PC-9 (cell line): Measurements from ENCODE around the gene SLC35E2B. TPM values are rescaled to one million over a fixed set of nuclear protein-coding genes. Genes with fewer than 3 reads are reported as not detected.

Source experiments
- BruUV-seq: library from RNA; stranded (reverse); fragments of 400-500 nt; replicated peaks from 2 replicates; lab custom pipeline; 2021; lab: Mats Ljungman, UMichigan
- CTCF ChIA-PET: fragments of 300-600 bp; sonication (Branson Sonifier 250); formaldehyde crosslinking; loops from one replicate; lab custom pipeline; 2022; ENCODE audit warnings: antibody characterized with exemption; lab: Charles Lee
- POLR2A ChIA-PET: fragments of 300-600 bp; sonication (Branson Sonifier 250); formaldehyde crosslinking; loops from one replicate; lab custom pipeline; 2022; ENCODE audit warnings: antibody characterized with exemption; ENCODE audit not compliant: unreplicated experiment; lab: Charles Lee
- DNase-seq, 2 experiments: peaks; one replicate each; pipeline versions ENCODE4 v3.0.0 to v3.0.0-alpha.2; 2015 to 2022; ENCODE audit warnings: mixed read lengths in 1 of 2
- H2AFZ ChIP-seq: fragments of 200-600 bp; sonication (generic); 2 replicates; pipeline ENCODE4 v1.8.1; 2017; ENCODE audit warnings: antibody characterized with exemption
- H3F3A ChIP-seq: fragments of 200-600 bp; sonication (generic); 2 replicates; pipeline ENCODE4 v1.8.1; 2017; ENCODE audit warnings: antibody characterized with exemption, mild to moderate bottlenecking, low read depth; ENCODE audit not compliant: insufficient read depth
- H3K27ac ChIP-seq: fragments of 200-600 bp; sonication (generic); 2 replicates; pipeline ENCODE4 v1.6.1; 2016; ENCODE audit warnings: mixed run types
- H3K27me3 ChIP-seq: fragments of 200-600 bp; sonication (generic); 2 replicates; pipeline ENCODE4 v1.6.1; 2016; ENCODE audit warnings: low read depth, mixed run types; ENCODE audit not compliant: insufficient read depth
- H3K36me3 ChIP-seq: fragments of 200-600 bp; sonication (generic); 2 replicates; pipeline ENCODE4 v1.6.1; 2016; ENCODE audit warnings: low read depth, mixed run types
- H3K4me1 ChIP-seq: fragments of 200-600 bp; sonication (generic); replicated peaks from 2 replicates; pipeline ENCODE4 v1.6.1; 2016; ENCODE audit warnings: mixed run types; ENCODE audit not compliant: insufficient read depth
- H3K4me2 ChIP-seq: fragments of 200-600 bp; sonication (generic); 2 replicates; pipeline ENCODE4 v1.6.1; 2017; ENCODE audit warnings: mixed run types
- H3K4me3 ChIP-seq: fragments of 200-600 bp; sonication (generic); 2 replicates; pipeline ENCODE4 v1.6.1; 2016; ENCODE audit warnings: mixed run types
- H3K79me2 ChIP-seq: fragments of 200-600 bp; sonication (generic); 2 replicates; pipeline ENCODE4 v1.6.1; 2017; ENCODE audit warnings: low read depth, mixed run types
- H3K9me2 ChIP-seq: fragments of 200-600 bp; sonication (generic); 2 replicates; pipeline ENCODE4 v1.8.1; 2017; ENCODE audit warnings: mild to moderate bottlenecking; ENCODE audit not compliant: insufficient read depth
- H3K9me3 ChIP-seq: fragments of 200-600 bp; sonication (generic); 2 replicates; pipeline ENCODE4 v1.8.1; 2016; ENCODE audit warnings: low read depth; ENCODE audit not compliant: insufficient read depth
- H4K20me1 ChIP-seq: fragments of 200-600 bp; sonication (generic); 2 replicates; pipeline ENCODE4 v1.8.1; 2017; ENCODE audit not compliant: insufficient read depth
- EZH2 ChIP-seq: fragments of 200-600 bp; sonication (generic); IDR thresholded peaks from 2 replicates; pipeline ENCODE4 v1.8.0; 2017; ENCODE audit warnings: antibody characterized with exemption, low read depth
- intact Hi-C: fragments of 100-400 bp; cut with micrococcal nuclease; formaldehyde crosslinking; loops from one replicate; pipeline ENCODE4 v1.10.0; 2022; ENCODE audit not compliant: unreplicated experiment
- total RNA-seq: library from RNA; stranded (reverse); gene quantifications from 2 replicates; pipeline ENCODE4 v1.2.3, GENCODE V29; 2021
- TF ChIP-seq, protein P1 (sequence below): fragments of 200-600 bp; sonication (generic); conservative IDR thresholded peaks from 2 replicates; pipeline ENCODE4 v1.6.1; 2017; ENCODE audit warnings: mixed run types, antibody characterized with exemption, mild to moderate bottlenecking, moderate library complexity

Gene SLC35E2B
- total RNA-seq, 1 experiment from 2014 or later = 55.4 TPM

DNA sequence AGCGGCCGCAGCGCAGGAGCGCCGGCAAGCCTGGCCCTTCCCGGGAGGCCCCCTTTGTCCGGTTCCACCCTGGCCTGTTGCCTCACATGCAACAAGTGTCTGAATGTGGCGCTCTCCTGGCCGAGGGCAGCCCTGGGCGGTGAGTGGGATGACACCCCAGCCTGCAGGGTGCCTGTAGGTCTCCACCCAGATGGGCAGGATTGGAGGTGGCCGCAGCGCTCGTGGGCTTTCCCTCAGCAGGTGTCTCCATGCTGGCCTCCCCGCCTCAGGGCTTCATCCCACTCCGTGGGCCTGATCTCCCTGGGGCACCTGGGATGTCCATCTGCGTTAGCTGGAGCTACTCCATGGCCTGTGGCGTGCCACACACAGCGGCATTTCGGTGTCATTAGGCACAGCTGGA, 75.8 kb downstream of the SLC35E2B start:
- Histone ChIP-seq H4K20me1 (peaks cover 8% of the 10 kb centered on the region), H3K36me3 (no peaks in the 10 kb centered on the region), H3F3A (peaks cover 16% of the 10 kb centered on the region; the same call in 1 of the 2 replicates), H3K4me3 (peak overlapping the region; percentile 79), H3K9me3 (no peaks in the 10 kb centered on the region), H3K4me2 (peak overlapping the region; percentile 96), H2AFZ (no peak overlapping the region), H3K27me3 (no peaks in the 10 kb centered on the region), H3K4me1 (peaks cover 21% of the 10 kb centered on the region), H3K79me2 (peaks cover 29% of the 10 kb centered on the region), H3K27ac (no peak overlapping the region), H3K9me2 (no peaks in the 10 kb centered on the region)
- CTCF ChIA-PET = no interaction called here
- BruUV-seq = no TSS peak
- intact Hi-C loops = no loop called here
- POLR2A ChIA-PET = no interaction called here
- DNase-seq = no peak
- TF ChIP-seq, protein P1, sequence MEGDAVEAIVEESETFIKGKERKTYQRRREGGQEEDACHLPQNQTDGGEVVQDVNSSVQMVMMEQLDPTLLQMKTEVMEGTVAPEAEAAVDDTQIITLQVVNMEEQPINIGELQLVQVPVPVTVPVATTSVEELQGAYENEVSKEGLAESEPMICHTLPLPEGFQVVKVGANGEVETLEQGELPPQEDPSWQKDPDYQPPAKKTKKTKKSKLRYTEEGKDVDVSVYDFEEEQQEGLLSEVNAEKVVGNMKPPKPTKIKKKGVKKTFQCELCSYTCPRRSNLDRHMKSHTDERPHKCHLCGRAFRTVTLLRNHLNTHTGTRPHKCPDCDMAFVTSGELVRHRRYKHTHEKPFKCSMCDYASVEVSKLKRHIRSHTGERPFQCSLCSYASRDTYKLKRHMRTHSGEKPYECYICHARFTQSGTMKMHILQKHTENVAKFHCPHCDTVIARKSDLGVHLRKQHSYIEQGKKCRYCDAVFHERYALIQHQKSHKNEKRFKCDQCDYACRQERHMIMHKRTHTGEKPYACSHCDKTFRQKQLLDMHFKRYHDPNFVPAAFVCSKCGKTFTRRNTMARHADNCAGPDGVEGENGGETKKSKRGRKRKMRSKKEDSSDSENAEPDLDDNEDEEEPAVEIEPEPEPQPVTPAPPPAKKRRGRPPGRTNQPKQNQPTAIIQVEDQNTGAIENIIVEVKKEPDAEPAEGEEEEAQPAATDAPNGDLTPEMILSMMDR = no peak
- TF ChIP-seq EZH2 = no peak

DNA sequence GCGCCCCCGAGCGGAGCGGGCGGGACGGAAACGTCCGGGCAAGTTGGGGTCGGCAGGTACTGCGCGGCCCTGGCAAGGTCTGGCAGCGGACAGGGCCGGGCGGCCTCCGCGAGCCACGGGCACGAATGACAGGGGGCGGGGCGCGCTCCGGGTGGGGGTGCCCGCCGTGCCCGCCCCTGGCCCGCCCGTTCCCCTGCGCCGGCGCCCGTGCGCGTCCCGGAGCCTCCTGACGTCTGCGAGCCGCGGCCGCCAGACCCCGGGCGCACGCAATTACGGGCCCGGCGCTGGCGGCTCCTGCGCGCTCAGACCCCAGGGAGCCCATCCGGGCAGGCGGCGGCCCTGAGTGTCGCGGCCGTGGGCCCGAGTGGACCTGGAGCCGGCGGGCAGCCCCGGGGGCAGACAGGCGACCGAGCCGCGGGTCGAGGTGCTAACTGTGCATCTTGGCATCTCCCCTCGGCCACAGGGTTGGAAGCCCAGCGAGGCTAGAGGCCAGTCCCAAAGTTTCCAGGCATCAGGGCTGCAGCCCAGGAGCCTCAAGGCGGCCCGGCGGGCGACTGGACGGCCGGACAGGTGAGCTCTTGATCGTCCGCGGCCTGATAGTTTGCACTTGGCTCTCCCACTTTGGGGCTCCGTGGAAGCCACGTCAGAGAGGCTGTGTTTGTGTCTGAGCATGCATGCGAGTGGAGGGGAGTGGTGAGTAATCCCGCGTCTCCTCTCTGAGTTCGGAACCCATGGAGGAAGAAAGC, 76.4 kb downstream of the SLC35E2B start:
- Histone ChIP-seq H3K4me1 (peaks cover 21% of the 10 kb centered on the region), H3K36me3 (no peaks in the 10 kb centered on the region), H4K20me1 (peaks cover 10% of the 10 kb centered on the region), H2AFZ (peak overlapping the region; percentile 68), H3K4me3 (peak overlapping the region; percentile 79), H3K27me3 (no peaks in the 10 kb centered on the region), H3K27ac (no peak overlapping the region), H3K9me2 (no peaks in the 10 kb centered on the region), H3K79me2 (peaks cover 29% of the 10 kb centered on the region), H3K4me2 (peak overlapping the region; percentile 96), H3F3A (peaks cover 16% of the 10 kb centered on the region; the same call in 1 of the 2 replicates), H3K9me3 (no peaks in the 10 kb centered on the region)
- no TSS peak for BruUV-seq
- TF ChIP-seq, protein P1 = no peak
- no peak for TF ChIP-seq EZH2
- ChIA-PET POLR2A (interaction anchor here (0.7 kb wide), 1 partner anchor 339 kb away, joined by 4 read pairs; no protein-coding TSS in a partner anchor), CTCF (no interaction called here)
- intact Hi-C loops = no loop called here
- DNase-seq = peak in 1 of 2 experiments; percentile 56

DNA sequence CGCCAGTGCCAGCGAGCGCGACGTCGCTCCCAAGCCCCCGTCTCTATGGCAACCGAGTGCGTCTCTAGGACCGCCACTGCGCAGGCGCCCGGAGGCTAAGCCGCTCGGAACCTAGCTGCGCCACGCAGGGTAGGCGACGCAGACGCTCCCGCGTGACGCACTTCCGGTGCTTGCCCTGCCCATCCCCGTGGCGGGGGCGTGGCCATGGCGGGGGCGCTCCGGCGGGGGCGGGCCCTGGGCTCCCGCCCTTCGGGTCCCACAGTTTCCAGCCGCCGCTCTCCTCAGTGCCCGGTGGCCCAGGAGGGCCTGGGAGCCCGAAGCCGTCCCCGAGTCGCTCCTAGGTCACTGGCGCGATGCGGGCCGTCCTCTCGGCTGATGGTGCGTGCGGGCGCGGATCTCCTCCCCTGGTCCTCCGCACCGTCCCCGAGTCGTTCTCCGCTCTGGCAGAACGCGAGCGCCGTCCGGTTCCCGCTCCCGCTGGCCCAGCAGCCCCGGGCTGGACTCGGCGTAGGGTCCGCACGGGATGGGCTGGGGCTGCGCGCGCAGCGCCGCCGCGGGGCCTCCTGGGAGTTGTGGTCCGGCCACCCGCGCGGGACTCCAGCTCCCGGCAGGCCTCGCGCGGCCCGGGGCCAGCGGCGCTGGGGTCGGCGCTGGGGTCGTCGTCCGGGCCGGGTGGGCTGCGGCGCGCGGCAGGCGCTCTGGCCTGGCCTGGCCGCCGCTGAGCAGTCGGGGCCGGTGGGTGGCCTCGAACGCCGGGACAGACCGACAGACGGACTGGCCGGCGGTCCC, 77.1 kb downstream of the SLC35E2B start, which contains the start of gene MIB2:
MIB2 (plus strand) TSS at position 245 of the 789 bp plus-strand sequence. CDS start 7,953 bp downstream, outside the sequence.
- BruUV-seq = no TSS peak
- Histone ChIP-seq H3K9me2 (no peaks in the 10 kb centered on the region), H3F3A (peaks cover 16% of the 10 kb centered on the region; the same call in 1 of the 2 replicates), H2AFZ (peak within 1 kb of the TSS; percentile 96), H3K27ac (peak within 1 kb of the TSS; percentile 90), H3K4me2 (peak within 1 kb of the TSS; percentile 96), H4K20me1 (peaks cover 14% of the 10 kb centered on the region), H3K79me2 (peaks cover 29% of the 10 kb centered on the region), H3K27me3 (no peaks in the 10 kb centered on the region), H3K36me3 (no peaks in the 10 kb centered on the region), H3K9me3 (no peaks in the 10 kb centered on the region), H3K4me3 (peak within 1 kb of the TSS; percentile 79), H3K4me1 (peaks cover 21% of the 10 kb centered on the region)
- CTCF ChIA-PET = interaction anchor here (0.6 kb wide), 1 partner anchor 294 kb away, joined by 4 read pairs; no protein-coding TSS in a partner anchor
- POLR2A ChIA-PET = interaction anchor here (0.7 kb wide), 1 partner anchor 340 kb away, joined by 4 read pairs; no protein-coding TSS in a partner anchor
- intact Hi-C loops = no loop called here
- TF ChIP-seq, protein P1 = no peak
- no peak for TF ChIP-seq EZH2
- DNase-seq = peak; percentile 91 to 96
